Measurements from ENCODE around the gene BCR.

- TF ChIP-seq, protein P1, sequence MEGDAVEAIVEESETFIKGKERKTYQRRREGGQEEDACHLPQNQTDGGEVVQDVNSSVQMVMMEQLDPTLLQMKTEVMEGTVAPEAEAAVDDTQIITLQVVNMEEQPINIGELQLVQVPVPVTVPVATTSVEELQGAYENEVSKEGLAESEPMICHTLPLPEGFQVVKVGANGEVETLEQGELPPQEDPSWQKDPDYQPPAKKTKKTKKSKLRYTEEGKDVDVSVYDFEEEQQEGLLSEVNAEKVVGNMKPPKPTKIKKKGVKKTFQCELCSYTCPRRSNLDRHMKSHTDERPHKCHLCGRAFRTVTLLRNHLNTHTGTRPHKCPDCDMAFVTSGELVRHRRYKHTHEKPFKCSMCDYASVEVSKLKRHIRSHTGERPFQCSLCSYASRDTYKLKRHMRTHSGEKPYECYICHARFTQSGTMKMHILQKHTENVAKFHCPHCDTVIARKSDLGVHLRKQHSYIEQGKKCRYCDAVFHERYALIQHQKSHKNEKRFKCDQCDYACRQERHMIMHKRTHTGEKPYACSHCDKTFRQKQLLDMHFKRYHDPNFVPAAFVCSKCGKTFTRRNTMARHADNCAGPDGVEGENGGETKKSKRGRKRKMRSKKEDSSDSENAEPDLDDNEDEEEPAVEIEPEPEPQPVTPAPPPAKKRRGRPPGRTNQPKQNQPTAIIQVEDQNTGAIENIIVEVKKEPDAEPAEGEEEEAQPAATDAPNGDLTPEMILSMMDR (IDR thresholded peaks at IDR 0.05): no peak
- TF ChIP-seq POLR2A (IDR thresholded peaks at IDR 0.05) (no peak), EP300 (IDR thresholded peaks at IDR 0.05) (no peak)
Observed at GRCh38 chr22:23282986-23283385, 102.7 kb downstream of the BCR start.
